ENCODE data around the gene UBXN11. TPM values are rescaled to one million over a fixed set of nuclear protein-coding genes. Genes with fewer than 3 reads are reported as not detected.

The UBXN11 gene
- total RNA-seq, 4 donors from 2014 or later, result 2.7 to 3.8 (median 3.4) TPM

DNA sequence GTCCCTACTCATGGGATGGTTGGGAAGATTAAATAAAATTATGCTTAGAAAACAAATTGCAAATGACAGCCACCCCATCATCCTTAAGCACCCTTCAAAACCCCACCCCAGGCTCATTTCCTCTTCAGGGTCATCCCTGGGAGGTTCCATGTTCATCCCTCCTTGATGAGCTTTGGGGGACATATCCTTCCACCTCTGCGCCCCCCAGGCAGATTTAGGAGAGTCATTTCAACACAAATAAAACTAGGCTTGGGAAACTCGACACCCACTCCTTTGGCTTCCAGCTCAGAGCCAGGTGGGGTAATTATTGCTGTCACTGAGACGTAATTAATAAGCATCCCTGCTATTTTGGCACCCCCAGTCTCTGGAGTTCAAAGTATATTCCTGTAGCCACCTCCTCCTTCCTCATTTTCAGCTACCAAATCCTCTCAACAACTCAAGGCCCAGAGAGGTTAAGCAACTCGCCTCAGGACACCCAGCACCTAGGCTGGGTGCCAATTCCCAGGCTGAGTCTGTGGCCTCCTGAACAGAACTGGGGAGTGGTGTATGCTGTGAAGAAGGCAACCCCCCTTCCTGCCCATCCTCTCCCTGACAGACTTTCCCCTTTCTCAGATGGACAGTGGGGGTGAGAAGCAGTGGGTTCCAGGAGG is 46.9 kb upstream of the UBXN11 start:
- in situ Hi-C loops (cut with MboI; ENCODE audit: low sequenced_read_pairs in 4 of 4), result no loop called here
- H3K27me3 ChIP-seq, result peaks cover 0 to 6% (median under 1%) of the 10 kb centered on the region in 3 donors
- H3K9me3 ChIP-seq, result no peaks in the 10 kb centered on the region
- H3K36me3 ChIP-seq, result no peaks in the 10 kb centered on the region
- no peak for ATAC-seq
- intact Hi-C loops (cut with DNase I; ENCODE audit: low total_unique reads), result no loop called here
- no peak for DNase-seq
- H3K4me3 ChIP-seq, result no peak overlapping the region
- no peak for TF ChIP-seq POLR2A (IDR thresholded peaks at IDR 0.05)
- no peak for TF ChIP-seq CTCF (IDR thresholded peaks at IDR 0.05 in 4 of 5, conservative IDR thresholded peaks at IDR 0.05 in 1 of 5)
- H3K27ac ChIP-seq, result no peak overlapping the region
- H3K4me1 ChIP-seq, result no peaks in the 10 kb centered on the region

GRCh38 chr1:26352338-26352679 is 45.9 kb upstream of the UBXN11 start:
- Histone ChIP-seq H3K27ac (no peak overlapping the region), H3K9me3 (no peaks in the 10 kb centered on the region), H3K4me1 (no peaks in the 10 kb centered on the region), H3K27me3 (no peaks in the 10 kb centered on the region), H3K36me3 (no peaks in the 10 kb centered on the region), H3K4me3 (no peak overlapping the region)
- ATAC-seq, result no peak
- DNase-seq, result no peak
- in situ Hi-C loops (cut with MboI; ENCODE audit: low sequenced_read_pairs in 4 of 4), result no loop called here
- TF ChIP-seq POLR2A (IDR thresholded peaks at IDR 0.05), result no peak
- no peak for TF ChIP-seq CTCF (IDR thresholded peaks at IDR 0.05 in 4 of 5, conservative IDR thresholded peaks at IDR 0.05 in 1 of 5)
- intact Hi-C loops (cut with DNase I; ENCODE audit: low total_unique reads), result no loop called here

GRCh38 chr1:26351590-26352337 is 45.3 kb upstream of the UBXN11 start:
- Histone ChIP-seq H3K9me3 (no peaks in the 10 kb centered on the region), H3K4me1 (no peaks in the 10 kb centered on the region), H3K27me3 (no peaks in the 10 kb centered on the region), H3K4me3 (no peak overlapping the region), H3K27ac (no peak overlapping the region), H3K36me3 (no peaks in the 10 kb centered on the region)
- ATAC-seq, result no peak
- no peak for TF ChIP-seq CTCF (IDR thresholded peaks at IDR 0.05 in 4 of 5, conservative IDR thresholded peaks at IDR 0.05 in 1 of 5)
- TF ChIP-seq POLR2A (IDR thresholded peaks at IDR 0.05), result no peak
- intact Hi-C loops (cut with DNase I; ENCODE audit: low total_unique reads) (no loop called here), in situ Hi-C loops (cut with MboI; ENCODE audit: low sequenced_read_pairs in 4 of 4) (no loop called here)
- DNase-seq, result no peak

DNA sequence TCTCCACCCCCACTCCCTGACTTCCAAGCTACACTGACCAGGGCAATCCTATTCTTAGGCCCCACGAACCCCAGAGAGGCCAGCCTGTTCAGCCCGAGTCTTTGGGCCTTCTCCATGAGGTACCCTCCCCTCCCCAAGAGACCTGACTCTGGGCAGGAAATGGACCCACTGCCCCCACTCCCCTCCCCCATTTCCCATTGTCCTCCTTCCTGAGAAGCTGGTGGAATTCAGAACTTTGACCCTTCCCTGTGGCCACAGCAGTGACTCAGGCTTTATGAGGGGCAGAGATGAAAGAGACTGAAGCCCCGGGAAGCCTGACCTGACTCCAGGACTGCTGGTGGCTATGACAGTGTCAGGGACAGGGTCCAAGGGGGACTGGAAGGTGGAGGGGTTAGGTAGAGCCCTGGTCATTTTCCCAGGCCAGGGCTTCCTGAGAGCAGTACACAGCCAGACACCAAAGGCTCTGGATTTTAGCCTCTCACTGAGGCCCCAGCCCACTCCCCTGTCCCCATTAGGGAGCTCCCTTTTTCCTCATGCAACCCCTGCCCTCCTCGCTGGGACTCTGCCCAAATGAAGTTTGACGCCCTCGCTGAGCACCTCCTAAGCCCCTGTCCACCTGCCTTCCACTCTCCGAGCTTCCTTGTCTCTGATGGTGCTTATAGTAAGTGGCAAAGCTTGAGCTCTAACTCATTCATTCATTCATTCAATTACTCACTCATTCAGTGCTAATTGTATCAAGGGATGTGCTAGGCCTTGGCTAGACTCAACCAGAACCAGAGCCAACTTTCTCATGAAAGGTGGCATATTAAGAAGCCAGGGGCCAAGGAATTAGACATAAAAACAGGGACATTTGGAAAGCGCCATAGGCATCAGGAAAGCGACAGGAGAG is 44.5 kb upstream of the UBXN11 start:
- in situ Hi-C loops (cut with MboI; ENCODE audit: low sequenced_read_pairs in 4 of 4), result no loop called here
- DNase-seq, result no peak

More for the DNA sequence above, 44.5 kb upstream of the UBXN11 start:
- ATAC-seq, result no peak
- no peaks in the 10 kb centered on the region for H3K36me3 ChIP-seq
- no peaks in the 10 kb centered on the region for H3K27me3 ChIP-seq
- H3K27ac ChIP-seq, result no peak overlapping the region
- no peaks in the 10 kb centered on the region for H3K4me1 ChIP-seq
- intact Hi-C loops (cut with DNase I; ENCODE audit: low total_unique reads), result no loop called here
- H3K9me3 ChIP-seq, result no peaks in the 10 kb centered on the region
- no peak overlapping the region for H3K4me3 ChIP-seq
- TF ChIP-seq POLR2A (IDR thresholded peaks at IDR 0.05) (no peak), CTCF (IDR thresholded peaks at IDR 0.05 in 4 of 5, conservative IDR thresholded peaks at IDR 0.05 in 1 of 5) (no peak)
